Measurements from ENCODE around the gene CBR1. TPM values are rescaled to one million over a fixed set of nuclear protein-coding genes. Genes with fewer than 3 reads are reported as not detected.

Gene CBR1
- total RNA-seq, 1 donor = 73.5 TPM

DNA sequence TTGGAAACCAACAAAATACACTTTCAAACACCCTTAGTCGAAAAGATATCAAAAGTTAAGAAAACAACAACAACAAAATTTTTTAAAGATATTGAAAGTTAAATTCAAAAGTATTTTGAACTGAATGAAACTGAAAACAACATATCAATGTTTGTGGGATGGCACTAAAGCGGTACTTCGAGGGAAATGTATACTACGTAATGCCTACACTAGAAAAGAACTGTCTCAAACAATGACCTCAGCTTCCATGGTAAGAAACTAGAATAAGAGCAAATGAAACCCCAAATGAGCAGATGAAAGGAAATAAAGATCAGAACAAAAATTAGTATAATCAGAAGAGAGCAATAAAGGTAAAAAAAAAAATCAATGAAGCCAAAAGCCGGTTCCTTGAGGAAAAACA is 6.1 kb downstream of the CBR1 start:
- peaks cover 7% of the 10 kb centered on the region for H3K79me2 ChIP-seq (ENCODE audit: insufficient read depth, low read length)
- TF ChIP-seq, protein P1, sequence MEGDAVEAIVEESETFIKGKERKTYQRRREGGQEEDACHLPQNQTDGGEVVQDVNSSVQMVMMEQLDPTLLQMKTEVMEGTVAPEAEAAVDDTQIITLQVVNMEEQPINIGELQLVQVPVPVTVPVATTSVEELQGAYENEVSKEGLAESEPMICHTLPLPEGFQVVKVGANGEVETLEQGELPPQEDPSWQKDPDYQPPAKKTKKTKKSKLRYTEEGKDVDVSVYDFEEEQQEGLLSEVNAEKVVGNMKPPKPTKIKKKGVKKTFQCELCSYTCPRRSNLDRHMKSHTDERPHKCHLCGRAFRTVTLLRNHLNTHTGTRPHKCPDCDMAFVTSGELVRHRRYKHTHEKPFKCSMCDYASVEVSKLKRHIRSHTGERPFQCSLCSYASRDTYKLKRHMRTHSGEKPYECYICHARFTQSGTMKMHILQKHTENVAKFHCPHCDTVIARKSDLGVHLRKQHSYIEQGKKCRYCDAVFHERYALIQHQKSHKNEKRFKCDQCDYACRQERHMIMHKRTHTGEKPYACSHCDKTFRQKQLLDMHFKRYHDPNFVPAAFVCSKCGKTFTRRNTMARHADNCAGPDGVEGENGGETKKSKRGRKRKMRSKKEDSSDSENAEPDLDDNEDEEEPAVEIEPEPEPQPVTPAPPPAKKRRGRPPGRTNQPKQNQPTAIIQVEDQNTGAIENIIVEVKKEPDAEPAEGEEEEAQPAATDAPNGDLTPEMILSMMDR (IDR thresholded peaks at IDR 0.05; ENCODE audit: extremely low read depth, low read depth, low read length) = no peak
- no peaks in the 10 kb centered on the region for H3K9me3 ChIP-seq (ENCODE audit: low read depth, low read length)
- peaks cover 8% of the 10 kb centered on the region for H4K20me1 ChIP-seq (ENCODE audit: insufficient read depth, low read length)
- H3K27ac ChIP-seq (ENCODE audit: low read depth, low read length) = no peak overlapping the region
- no peaks in the 10 kb centered on the region for H3K27me3 ChIP-seq (ENCODE audit: insufficient read depth, low read length)
- peaks cover 9% of the 10 kb centered on the region for H3K4me1 ChIP-seq (ENCODE audit: insufficient read depth, low read length)
- peaks cover 22% of the 10 kb centered on the region for H3K36me3 ChIP-seq (ENCODE audit: insufficient read depth, low read length)
- no peak overlapping the region for H3K4me2 ChIP-seq (ENCODE audit: insufficient read depth, low read length)
- DNase-seq (ENCODE audit: insufficient read length, low spot score, missing footprints) = no peak
- no peak overlapping the region for H2AFZ ChIP-seq (ENCODE audit: low read length)
- no peak overlapping the region for H3K4me3 ChIP-seq (ENCODE audit: insufficient read depth, low read length)

DNA sequence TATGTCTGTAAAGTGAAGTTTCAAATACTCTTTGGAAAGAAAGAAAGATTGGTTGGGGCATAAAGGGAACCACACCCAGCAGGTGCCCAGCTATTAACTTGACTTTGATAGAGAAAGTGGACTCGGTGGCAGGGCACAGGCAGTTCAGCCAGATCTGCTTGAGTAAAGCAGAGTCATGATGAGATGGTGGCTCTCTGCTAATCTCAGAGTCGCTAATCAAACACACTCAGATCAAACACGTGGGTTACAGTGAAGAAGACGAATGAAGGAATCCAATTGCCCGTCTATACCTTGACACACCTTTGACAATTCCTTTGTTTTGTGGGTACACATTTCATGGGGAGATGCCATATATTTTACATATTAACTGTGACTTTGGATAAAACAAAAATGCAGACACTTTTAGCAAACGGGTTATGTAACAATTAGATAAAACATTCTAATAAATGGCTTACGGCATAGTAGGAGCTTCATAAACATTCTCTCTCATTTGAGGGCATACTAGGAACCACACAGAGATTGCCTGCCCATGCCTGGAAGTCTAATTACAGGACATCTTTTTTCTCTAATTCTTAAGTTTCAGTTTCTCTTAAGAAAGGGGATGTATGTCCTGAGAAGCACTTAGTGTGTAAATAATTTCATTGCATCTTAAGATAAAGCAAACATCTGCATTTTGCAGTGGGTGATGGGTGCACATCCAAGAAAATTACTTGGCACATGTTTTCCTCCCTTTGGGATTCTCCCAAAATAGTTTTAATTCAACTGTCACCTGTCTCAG is 7.2 kb downstream of the CBR1 start:
- peaks cover 15% of the 10 kb centered on the region for H3K36me3 ChIP-seq (ENCODE audit: insufficient read depth, low read length)
- H3K4me1 ChIP-seq (ENCODE audit: insufficient read depth, low read length) = no peaks in the 10 kb centered on the region
- TF ChIP-seq, protein P1 (IDR thresholded peaks at IDR 0.05; ENCODE audit: extremely low read depth, low read depth, low read length) = no peak
- peak; percentile 36 for DNase-seq (ENCODE audit: insufficient read length, low spot score, missing footprints)
- H3K27ac ChIP-seq (ENCODE audit: low read depth, low read length) = no peak overlapping the region
- no peak overlapping the region for H2AFZ ChIP-seq (ENCODE audit: low read length)
- no peaks in the 10 kb centered on the region for H3K79me2 ChIP-seq (ENCODE audit: insufficient read depth, low read length)
- H3K4me3 ChIP-seq (ENCODE audit: insufficient read depth, low read length) = no peak overlapping the region
- H4K20me1 ChIP-seq (ENCODE audit: insufficient read depth, low read length) = peaks cover 5% of the 10 kb centered on the region
- no peaks in the 10 kb centered on the region for H3K27me3 ChIP-seq (ENCODE audit: insufficient read depth, low read length)
- no peaks in the 10 kb centered on the region for H3K9me3 ChIP-seq (ENCODE audit: low read depth, low read length)
- H3K4me2 ChIP-seq (ENCODE audit: insufficient read depth, low read length) = no peak overlapping the region

DNA sequence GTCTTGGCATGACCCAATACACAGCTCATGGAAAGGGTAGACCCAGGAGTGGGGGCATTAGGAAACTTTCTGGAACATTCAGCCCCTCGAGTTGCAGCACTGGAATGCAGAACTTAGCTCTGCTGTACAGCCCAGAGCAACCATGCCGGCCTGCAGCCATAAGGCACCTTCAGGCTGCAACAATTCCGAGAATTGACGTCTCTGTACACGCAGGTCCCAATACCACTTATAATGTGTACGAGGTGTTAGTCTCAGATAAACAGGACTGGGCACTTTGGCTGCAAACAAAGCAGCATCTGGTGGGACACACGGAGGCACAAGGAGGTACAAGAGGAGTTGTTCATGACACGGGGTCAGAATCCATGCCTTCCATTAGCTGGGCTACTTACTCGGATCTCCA is 7.9 kb downstream of the CBR1 start:
- Histone ChIP-seq H3K27ac (ENCODE audit: low read depth, low read length) (no peak overlapping the region), H3K4me3 (ENCODE audit: insufficient read depth, low read length) (no peak overlapping the region), H3K4me2 (ENCODE audit: insufficient read depth, low read length) (no peak overlapping the region), H3K9me3 (ENCODE audit: low read depth, low read length) (no peaks in the 10 kb centered on the region), H3K27me3 (ENCODE audit: insufficient read depth, low read length) (no peaks in the 10 kb centered on the region), H3K36me3 (ENCODE audit: insufficient read depth, low read length) (peaks cover 8% of the 10 kb centered on the region), H2AFZ (ENCODE audit: low read length) (no peak overlapping the region), H3K4me1 (ENCODE audit: insufficient read depth, low read length) (no peaks in the 10 kb centered on the region), H3K79me2 (ENCODE audit: insufficient read depth, low read length) (no peaks in the 10 kb centered on the region), H4K20me1 (ENCODE audit: insufficient read depth, low read length) (no peaks in the 10 kb centered on the region)
- TF ChIP-seq, protein P1 (IDR thresholded peaks at IDR 0.05; ENCODE audit: extremely low read depth, low read depth, low read length) = no peak
- no peak for DNase-seq (ENCODE audit: insufficient read length, low spot score, missing footprints)

DNA sequence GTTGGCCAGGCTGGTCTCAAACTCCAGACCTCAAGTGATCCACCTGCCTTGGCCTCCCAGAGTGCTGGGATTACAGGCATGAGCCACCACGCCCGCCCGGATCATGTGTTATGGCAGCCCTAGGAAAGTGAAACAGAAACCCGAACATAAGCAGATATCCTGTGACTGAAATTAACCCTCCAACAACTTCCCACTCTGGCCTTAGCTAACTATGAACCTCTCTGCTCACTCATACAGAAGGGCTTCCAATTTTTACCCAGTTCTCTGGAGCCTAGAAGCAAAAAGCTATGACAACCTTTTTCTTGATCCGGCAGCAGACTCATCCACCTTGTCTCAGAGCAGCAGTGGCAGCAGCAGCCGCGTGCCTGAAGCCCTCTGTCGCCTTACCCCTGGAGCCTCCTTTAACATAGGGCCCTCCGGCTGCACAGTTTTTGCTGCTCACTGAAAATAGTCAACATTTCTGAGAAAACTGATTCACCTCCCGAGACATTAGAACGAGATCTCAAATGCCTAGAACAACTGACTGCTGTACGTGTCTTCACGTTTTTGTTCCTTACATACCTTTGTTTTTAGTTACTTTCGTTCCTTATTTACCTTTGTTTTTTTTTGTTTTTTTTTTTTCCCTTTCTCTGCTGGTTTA is 9.3 kb downstream of the CBR1 start:
- Histone ChIP-seq H3K79me2 (ENCODE audit: insufficient read depth, low read length) (no peaks in the 10 kb centered on the region), H3K27me3 (ENCODE audit: insufficient read depth, low read length) (no peaks in the 10 kb centered on the region), H3K4me3 (ENCODE audit: insufficient read depth, low read length) (no peak overlapping the region), H3K4me2 (ENCODE audit: insufficient read depth, low read length) (no peak overlapping the region), H3K9me3 (ENCODE audit: low read depth, low read length) (no peaks in the 10 kb centered on the region), H3K4me1 (ENCODE audit: insufficient read depth, low read length) (no peaks in the 10 kb centered on the region), H4K20me1 (ENCODE audit: insufficient read depth, low read length) (no peaks in the 10 kb centered on the region), H2AFZ (ENCODE audit: low read length) (no peak overlapping the region), H3K36me3 (ENCODE audit: insufficient read depth, low read length) (no peaks in the 10 kb centered on the region), H3K27ac (ENCODE audit: low read depth, low read length) (no peak overlapping the region)
- TF ChIP-seq, protein P1 (IDR thresholded peaks at IDR 0.05; ENCODE audit: extremely low read depth, low read depth, low read length) = no peak
- no peak for DNase-seq (ENCODE audit: insufficient read length, low spot score, missing footprints)

Measured in osteoblast (primary cell).